ENCODE data around the gene SSTR3.

- TF ChIP-seq CTCF (IDR thresholded peaks at IDR 0.05) (no peak), POLR2A (IDR thresholded peaks at IDR 0.05) (no peak)
These were observed 457 bp downstream of the SSTR3 start for GRCh38 chr22:37211866-37212173.

Measured in testis (tissue), 2 donors.